Measurements from ENCODE around the gene TRIM29.

The TRIM29 gene

DNA sequence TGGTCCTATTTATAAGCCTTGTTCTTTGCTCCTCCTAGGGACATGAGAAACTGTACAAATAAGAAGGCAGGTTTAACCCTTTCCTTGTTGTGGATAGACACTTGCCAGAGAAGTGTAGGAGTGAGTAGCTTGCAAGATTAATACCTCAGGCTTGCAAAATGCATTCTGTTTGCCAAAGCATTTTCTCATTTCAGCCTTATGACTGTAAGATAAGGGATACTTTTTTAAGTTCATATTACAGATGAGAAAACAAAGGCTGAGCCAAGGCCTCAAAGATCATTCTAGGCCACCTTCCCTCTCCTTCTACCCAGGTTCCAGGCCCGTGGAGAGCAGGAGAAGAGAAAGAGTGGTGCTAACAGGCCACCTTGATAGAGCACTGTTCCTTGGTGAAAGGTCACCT is 46.8 kb downstream of the TRIM29 start:
- DNase-seq, result no peak

DNA sequence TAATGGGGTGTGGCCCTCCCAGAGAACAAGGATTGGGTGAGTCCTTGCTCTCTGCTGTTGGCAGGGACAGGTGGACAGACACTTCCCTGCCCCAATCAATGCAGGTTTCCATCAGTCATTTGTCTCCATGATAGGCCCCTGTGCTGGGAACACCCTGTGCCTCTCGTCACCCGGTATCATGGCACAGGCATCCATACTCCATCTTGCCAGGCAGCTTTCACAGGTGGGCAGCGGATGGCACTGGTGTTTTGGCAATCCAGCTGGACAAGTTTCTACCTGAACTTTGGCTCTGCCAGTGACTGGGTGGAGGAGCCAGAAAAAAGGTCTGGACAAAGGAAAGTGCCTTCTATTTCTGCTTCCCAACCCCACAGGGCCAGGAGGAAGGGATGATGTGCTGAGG is 47.5 kb downstream of the TRIM29 start:
- no peak for DNase-seq

DNA sequence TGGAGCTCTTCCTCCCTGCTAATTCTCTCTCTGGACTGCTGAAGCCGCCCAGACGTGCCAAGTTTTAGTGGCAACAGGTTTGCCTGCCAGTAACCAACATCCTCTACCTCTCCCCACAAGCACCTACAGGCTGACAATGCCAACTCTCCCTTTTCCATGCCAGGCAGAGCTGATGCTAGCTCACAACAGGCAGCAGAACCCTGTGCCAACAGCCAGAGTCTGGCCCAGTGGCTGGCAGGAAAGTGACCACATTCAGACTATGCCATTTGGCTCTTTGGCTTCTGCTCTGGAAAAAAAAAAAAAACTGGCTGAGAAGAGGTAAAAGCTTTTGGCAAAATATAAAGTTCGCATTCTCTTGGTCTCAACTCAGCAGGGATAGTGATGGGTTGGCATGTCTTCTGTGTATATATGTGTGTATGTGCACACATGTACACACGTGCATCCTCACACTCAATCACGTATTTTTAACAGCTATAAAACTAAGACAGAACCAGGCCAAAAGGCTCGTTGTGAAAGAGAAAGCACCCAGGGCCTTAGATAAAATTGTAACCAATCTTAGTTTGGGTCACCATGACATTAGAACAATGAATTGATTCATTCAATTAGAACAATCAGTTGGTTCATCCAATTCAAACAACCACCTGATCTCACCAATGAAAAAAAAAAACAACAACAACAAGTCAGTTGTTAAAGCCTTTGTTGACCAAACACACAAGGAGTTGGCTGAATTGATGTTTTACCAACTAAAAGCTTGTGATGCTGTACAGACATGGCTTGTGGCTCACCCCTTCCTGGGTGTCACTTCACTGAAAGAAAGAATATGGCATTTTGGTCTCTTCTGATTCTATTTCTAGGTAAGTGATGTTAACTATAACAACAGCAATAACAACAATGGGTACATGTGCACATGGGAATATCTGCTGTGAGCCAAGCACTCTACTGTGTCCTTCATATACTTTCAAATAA is 48.6 kb downstream of the TRIM29 start:
- no peak for DNase-seq

DNA sequence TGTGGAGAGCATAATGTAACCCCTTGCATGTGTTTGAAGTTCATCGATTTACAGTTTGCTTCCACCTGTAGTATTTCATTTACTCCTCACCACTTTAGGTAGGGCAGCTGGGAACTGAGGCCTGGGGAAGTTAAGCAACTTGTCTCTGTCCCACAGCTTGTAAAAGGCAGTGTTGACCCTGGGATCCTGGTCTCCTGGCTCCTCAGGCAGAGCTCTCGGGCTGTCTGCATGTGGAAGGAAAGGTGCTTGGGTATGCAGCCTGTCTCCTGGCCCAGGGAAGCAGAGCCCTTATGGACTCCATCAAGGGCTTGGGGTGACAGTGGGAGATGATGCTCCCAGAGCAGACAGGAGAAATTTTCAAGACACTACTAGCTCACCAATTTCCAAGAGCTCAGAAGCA is 49.9 kb downstream of the TRIM29 start:
- no peak for DNase-seq

DNA sequence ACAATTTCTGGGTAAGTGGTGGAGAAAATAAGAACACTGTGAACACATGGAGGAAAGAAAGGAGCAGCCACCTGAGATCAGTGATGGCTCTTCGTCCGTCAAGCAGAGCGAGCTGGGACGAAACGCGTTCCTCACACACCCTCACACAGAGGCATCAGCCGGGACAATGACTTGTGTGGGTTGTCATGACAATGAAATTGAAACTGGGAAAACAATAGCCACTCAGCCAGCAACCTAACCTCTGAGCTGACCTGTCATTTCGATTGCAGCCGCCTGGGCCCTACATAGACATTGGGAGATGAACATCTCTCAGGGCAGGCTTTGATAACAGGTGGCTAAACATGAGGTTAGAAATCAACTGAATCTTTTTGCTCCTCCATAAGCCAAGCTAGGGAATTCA is 51.3 kb downstream of the TRIM29 start:
- peak; percentile 24 for DNase-seq

DNA sequence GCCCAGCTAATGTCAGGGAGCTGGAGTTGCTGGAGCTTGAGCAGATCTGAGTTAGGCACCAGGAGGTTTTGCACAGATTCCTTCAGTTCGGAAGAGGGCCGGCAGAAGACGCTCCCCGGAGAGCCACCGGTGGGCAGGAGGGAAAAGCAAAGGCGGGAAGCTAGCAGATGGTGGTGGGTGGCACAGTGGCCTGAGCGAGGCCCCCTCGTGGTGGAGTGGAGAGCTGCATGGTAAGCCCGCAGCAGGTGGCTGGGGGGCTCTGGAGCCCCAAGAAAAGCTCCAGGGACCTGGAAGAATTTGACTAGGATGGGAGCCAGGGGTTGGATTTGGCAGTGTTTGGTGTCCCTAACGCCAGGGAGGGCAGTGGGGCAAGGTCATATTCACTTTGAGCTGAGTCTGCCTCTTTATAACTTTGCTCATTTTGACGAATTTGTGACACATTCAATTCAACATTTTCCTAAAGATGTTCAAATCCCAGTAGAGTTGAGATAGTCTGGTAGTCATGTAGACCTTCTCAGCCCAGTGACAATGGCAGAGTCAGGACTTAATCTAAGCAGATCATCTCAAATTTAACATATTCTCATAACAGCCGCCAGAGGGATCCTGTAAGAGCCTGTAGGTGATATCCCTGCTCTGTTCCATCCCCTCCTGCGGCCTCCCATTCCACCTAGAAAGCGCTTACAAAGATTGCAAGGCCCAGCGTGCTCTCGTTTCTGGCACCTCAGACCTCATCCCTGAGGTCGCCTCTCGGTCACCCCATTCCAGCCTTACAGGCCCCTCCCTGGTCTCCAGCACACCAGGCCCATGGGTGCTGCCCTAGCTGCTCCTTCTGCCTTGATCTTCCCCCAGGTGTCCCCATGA is 57.9 kb downstream of the TRIM29 start:
- peak; percentile 47 for DNase-seq

DNA sequence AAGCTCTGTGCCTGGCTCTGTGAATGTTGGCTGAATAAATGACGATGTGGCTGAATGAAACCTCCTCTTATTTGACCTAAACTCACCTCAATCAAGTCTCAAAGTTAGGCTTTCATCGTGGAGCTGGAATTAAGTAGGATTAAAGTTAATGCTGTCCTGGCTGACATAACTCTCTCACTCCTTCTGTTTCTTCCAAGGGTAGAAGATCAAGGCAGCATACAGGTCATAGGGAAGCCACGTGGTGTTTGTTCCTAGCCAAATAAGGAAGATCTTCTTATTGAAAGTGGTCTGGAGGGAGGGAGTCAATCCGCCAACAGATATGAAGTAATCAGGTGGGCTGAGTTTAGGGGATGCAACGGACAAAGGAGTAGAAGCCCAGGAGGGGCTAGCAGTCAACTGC is 59.5 kb downstream of the TRIM29 start:
- DNase-seq, result no peak

DNA sequence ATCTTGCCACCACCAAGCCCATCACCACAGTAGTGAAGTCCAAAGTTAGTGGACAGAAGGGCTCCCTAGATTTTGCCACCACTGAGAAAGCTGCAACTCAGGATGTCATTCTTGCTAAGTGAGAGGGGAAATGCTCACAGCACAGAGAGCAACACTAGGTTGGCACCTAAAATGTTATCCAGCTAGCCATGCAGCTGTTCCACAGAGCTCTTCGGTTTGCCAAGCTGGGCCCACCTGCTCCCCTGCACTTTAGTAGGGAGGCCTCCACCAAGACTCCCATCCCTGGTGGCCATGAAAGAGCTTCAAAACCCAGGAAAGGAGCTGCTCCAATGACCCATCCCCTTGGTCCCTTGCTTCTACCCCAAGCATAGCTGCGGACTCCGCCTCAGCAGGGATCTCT is 63.8 kb downstream of the TRIM29 start:
- no peak for DNase-seq

DNA sequence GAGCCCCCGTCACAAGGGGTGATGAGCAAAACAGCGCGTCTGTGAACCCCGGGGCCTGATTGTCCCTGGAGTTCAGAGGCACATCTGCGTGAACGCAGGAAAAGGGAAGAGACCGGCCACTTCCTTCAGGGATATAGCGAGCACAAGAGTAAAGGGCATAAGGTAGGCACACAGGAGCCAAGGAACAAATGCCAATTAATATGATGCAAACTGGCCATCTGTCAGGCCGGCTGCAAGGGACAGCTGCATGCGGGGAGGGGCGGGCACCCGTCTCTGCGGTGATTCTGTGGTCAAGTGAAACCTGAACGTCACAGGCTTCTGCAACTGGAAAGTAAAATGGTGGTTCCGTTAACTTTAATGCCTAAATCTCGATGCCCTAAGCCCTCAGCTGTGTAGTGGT is 64.7 kb downstream of the TRIM29 start:
- peak; percentile 28 for DNase-seq

DNA sequence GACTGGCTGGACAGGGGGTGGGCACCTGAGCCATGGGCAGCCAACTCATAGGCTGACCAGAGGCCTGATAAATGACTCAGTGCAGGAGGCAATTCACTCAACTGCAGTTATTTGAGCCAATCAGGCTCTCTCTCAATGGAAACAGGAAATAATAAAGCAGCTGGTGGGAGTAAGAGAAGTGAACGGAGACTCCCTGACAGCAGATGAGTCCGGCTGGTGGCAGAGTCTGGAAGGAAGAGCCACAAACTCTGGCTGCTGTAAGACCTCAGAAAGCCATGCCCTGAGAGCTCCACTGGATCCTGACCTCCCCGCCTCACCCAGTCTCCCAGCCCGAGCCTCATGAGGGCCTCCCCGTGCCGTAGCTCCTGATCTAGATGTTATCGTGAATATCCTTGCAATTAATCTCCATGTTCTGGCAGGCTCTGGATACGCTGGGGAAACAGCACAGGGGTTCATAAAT is 69.8 kb downstream of the TRIM29 start:
- no peak for DNase-seq

DNA sequence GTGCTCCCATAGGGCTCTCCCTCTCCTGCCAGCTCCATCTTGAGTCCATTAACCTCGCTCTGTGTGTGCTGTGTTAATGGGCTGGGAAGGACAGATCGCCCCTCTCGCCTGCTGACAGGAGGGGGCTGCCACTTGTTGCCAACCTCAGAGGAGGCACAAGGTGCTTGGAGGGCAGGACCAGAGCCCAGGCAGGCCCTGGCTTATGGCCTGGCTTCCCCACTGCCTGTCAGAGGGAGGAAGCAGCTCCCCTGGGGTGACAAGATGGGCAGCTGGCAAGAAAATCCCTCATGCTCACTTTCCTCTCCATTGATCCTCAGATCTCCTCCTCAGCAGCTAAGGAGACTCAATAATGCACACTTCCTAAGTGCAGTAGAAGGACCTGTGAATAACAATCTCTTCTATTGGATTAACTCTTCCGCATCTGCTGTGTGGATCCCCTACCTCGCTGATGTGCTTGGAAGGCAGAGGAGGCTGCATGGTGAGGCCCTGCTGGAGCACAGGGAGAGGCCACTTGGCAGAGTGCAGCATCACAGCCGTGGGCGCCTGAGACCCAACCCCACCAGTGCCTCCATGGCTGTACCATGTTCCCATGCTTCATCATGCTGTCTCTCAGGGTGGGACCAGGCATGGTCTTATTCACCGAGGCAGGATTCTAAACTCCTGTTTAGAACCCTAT is 70.3 kb downstream of the TRIM29 start:
- no peak for DNase-seq

DNA sequence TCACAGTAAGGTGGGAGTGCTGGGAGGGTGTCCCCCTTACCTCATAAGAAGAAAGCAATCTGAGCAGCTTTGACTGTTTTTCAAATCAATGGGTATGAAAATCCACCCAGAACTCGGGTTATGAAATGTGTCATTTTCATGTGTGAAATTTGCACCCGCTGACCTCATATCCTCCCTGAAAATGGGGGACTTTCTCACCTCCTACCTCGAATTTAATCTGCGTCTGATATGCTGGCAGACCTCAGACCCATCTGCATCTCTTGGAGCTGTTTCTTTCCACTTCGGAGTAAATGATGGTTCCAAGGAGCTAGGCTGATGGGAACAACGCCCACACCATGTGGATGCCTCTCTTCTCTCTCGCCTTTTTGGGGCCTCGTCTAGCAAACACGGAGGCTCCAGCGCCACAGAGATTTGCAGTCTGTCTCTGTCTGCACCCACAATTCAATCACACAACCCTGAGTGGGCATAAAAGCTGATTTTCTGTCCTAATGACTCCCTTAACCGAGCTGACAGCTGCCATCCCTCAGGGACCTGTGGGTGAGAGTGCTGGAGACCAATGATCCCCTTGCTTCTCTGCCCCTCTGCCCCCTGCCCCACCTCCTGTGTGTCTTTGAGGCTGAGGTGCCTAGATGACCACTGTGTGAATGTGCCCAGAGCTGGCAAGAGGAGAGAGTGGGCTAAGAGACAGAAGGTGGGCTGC is 71.0 kb downstream of the TRIM29 start:
- no peak for DNase-seq

DNA sequence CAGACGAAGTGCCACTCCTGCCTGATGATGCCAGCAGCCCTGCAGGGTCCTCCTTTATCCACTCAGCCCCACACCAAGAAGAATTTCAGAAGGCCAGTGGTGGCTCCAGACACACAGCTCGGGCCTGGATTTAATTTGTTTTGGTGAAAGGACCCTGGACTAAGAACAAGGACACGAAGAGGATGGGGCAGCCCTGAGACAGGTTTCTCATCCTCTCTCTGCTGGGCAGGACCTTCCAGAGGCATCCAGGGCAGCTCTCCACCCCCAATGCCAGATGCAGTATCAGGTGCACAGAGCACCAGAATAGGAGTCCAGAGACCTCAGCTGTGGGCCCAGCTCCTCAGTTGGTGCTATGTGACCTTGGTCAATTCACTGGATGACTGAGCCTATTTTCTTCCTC is 72.0 kb downstream of the TRIM29 start:
- DNase-seq, result no peak

DNA sequence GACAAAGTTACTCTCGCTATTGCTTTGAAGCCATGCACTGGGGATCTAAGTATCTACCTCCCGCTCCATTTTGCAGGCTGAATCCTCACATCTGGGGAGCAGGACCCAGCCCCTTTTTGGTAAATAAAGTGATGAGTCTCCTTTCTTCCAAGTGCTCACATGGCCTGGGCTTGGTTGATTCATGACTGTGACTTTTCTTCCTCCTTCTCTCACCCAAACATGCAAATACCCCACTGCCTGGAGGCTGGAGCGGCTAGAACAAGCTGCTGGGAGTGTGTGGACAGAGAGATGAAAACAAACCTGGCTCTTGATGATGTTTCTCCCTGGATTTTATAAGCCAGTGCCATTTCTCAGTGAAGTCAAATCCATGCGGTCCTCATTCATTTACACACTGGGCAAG is 72.7 kb downstream of the TRIM29 start:
- DNase-seq, result no peak

DNA sequence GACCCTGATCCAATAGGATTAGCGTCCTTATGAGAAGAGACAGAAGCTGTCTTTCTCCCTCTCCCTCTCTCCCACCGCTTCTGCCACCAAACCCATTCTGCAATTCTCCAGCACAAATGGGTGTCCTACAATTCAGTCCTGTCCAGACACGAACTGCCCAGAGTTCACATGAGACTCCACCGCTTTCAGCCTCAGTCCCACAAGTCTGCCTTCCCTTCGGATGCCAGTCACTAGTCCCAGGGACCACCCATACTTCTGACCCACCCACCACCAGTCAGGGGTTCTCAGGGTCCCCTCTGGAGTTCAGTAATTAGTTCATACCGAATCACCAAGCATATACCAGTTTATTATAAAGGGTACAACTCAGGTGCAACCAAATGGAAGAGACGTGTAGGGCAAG is 73.6 kb downstream of the TRIM29 start:
- DNase-seq, result no peak

DNA sequence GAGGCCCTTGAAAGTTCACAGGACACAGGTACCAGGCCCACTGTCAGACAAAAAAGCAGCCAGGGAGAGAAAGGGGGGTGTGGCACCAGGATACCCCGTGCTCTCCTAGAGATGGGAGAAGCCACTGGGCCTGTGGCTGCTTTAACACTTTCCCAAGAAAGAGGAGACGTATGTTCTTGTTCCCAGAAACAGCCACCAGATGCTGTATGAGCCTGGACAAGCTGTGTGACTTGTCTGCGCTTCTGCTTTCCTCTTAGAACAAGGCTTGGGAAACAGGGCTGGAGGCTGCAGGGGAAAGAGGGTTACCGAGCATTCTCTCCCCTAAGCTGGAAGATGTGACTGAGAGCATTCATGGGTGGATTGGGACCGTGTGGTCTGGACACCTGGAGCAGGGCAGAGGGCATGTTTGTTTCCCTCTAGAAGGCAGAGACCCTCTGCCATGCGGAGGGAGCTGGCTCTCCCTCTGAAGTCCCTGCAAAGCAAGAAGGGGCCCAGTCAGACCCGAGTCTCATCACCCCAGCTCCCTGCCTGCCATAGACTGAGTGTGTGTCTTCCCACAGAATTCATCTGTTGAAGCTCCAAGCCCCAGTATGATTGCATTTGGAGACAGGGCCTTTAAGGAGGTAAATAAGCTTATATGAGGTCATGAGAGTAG is 74.1 kb downstream of the TRIM29 start:
- DNase-seq, result no peak

DNA sequence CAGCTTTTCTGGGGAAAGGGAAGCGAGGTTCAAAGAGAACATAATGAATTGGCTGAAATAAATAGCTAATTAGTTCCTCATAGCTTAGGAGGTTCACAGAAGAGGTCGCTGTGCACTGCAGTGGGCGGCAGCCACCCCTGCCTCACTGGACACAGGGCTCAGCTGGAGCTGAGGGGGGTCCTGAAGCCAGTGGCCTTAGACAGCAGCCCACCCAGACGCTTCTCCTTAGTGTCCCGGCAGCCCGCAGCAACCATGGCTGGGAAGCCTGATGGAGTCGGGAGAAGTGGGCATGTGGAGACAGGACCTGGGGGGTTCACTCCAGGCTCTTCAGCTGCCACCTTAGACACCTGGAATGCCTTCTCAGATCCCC is 75.4 kb downstream of the TRIM29 start:
- no peak for DNase-seq

DNA sequence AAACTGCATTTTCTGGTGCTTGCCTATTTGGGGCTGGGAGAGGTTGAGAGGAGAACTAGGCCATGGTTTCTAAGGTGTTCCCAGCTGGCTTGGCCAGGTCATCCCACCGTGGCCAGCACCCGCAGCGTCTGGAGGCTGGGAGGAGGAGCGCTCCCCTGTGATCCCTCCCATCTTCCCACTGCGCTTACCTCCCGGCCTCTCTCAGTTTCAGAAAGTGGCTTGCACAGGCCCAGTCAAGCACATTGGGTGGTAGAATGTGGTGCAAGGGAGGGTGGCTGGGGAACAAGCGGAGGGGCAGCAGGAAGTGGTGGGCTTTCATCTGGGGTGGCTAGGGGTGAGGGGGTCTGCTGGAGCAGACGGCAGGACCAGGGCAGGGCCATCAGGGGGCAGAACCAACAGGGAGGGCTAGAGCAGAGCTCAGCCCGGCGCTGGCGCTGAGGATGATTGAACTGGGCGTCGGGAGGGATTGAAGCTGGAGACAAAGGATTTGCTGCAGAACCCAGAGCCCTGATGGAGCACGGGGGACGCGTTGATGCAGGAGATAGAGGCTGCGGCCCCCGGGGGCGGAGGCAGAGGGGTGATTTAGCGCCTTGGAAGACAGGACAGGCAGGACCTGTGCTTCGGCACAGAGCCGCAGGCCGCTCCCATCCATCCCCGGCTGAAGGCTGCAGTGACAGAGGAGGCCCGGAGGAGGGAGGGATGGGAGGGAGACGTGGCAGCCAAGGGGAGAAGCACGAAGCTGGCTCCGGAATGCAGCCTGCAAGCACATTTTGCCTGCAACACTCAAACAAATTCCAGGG is 76.0 kb downstream of the TRIM29 start:
- no peak for DNase-seq

Data from DMS53 (cell line).